ENCODE data around the gene TRNT1. TPM values are rescaled to one million over a fixed set of nuclear protein-coding genes. Genes with fewer than 3 reads are reported as not detected.

TRNT1 gene
- 10 to 100 TPM; 19.2 to 41.5 (median 28.2) TPM for total RNA-seq

DNA sequence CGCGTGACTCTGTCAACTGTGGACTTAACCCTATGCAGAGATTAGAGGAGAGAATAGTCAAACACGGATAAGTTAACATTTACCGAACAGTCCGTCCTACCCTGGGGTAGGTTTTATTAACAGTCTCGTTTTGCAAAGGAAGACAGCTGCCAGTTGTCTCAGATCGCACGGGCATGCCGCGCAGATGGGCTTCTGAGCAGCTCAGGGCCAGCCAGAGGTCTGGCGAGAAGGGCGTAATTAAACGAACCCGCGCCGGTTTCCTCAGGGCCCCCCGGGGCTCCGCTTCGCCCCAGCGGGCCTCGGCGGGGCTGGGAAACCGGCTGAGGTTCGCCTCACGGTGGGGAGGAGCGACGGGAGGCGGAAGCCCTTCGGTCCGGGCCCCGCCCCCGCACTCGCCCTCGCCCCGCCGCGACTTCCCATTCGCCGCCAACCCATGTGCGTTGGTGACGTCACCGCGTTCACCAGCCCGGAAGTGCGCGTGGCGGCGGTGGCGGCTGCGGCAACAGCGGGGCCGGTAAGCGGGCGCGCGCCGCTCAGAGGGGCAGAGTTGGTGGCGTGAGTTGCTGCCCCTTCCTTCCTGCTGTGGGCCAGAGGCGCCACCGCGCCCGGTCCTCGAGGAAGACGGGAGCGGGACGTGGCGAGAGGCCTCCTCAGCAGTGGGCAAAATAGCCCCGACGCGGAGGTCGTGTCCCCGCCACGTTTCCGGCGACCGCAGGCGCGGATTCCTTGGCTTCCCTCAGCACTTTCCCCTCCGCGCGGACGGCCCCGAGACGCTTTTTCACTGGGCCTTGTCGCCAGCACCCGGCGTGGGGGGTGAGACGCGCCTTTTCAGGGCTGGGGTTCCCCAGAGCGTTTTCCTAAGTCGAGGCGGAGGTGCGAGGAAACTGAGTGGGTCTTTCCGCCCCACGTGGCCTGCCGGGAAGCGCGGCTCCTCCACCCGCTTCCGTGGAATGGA lies at the start of gene TRNT1:
Gene TRNT1, plus strand, starts transcription at position 464 of the 955 bp plus-strand sequence. CDS start 2,101 bp downstream, outside the sequence.
- intact Hi-C loops (cut with DNase I): no loop called here
- peak; percentile 97 for DNase-seq
- no peak for TF ChIP-seq CTCF (IDR thresholded peaks at IDR 0.05)
- peak; percentile 55 to 89 for TF ChIP-seq POLR2A (IDR thresholded peaks at IDR 0.05)
- Histone ChIP-seq H3K36me3 (peaks cover 0 to 13% of the 10 kb centered on the region in 2 donors), H3K4me1 (peaks cover 12% of the 10 kb centered on the region in 2 donors), H3K4me3 (replicated peaks in 1 of 3) (peak within 1 kb of the TSS; percentile 73 to 87 (median 76)), H3K27me3 (no peaks in the 10 kb centered on the region), H3K9me3 (no peaks in the 10 kb centered on the region), H3K27ac (peak within 1 kb of the TSS; percentile 65 to 84 (median 79))
- WGBS, 2 donors: 1 to 2% methylated on average over 39 to 53 of the region's 100 CpGs

- TF ChIP-seq CTCF (IDR thresholded peaks at IDR 0.05) (no peak), POLR2A (IDR thresholded peaks at IDR 0.05) (no peak)
- Histone ChIP-seq H3K4me3 (replicated peaks in 1 of 3) (no peak overlapping the region), H3K36me3 (no peaks in the 10 kb centered on the region), H3K27me3 (no peaks in the 10 kb centered on the region), H3K9me3 (no peaks in the 10 kb centered on the region), H3K27ac (no peak overlapping the region), H3K4me1 (no peaks in the 10 kb centered on the region)
- intact Hi-C loops (cut with DNase I): no loop called here
- DNase-seq: no peak
- 70 to 71% methylated on average over 5 of the region's 5 CpGs for WGBS, 2 donors
Observed at GRCh38 chr3:3080309-3080708, 46.4 kb upstream of the TRNT1 start.

GRCh38 chr3:3081381-3082233 lies 45.1 kb upstream of the TRNT1 start:
- Histone ChIP-seq H3K36me3 (no peaks in the 10 kb centered on the region), H3K9me3 (no peaks in the 10 kb centered on the region), H3K27me3 (no peaks in the 10 kb centered on the region), H3K4me1 (no peaks in the 10 kb centered on the region), H3K4me3 (replicated peaks in 1 of 3) (no peak overlapping the region), H3K27ac (no peak overlapping the region)
- no peak for DNase-seq
- WGBS, 2 donors: 87 to 89% methylated on average over 9 of the region's 9 CpGs
- intact Hi-C loops (cut with DNase I): no loop called here
- TF ChIP-seq CTCF (IDR thresholded peaks at IDR 0.05): no peak
- no peak for TF ChIP-seq POLR2A (IDR thresholded peaks at IDR 0.05)

DNA sequence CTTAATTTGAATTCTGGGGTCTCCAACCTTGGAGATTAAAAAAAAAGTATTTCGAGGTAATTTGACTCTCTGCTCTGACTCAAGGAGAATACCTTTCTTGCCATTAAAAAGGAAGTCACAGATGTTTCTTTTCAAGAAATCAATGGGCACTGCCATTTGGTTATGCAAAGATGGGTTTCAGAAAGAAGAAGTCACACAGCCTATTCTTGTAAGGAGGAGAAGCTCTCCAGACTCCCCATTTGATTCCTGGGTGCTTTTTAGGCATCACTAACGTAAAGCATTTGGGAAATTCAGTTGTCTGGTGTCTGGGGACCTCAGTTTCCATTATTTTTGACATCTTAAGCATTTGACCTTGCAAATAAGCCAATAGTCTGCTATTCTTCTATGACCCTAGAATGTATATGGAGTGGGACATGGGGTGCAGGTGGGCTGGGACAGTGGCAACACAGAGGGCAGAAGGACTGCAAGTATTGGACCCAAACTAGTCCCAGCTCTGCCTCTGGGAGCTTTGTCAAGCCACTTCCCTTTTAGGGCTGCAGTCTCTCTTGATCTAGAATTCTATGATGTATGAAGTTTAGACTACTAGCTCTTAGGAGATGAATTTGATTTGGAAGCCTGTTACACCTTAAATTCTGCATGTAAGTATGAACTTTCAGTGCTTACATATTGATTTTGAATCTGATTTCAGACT lies 44.4 kb upstream of the TRNT1 start:
- no peaks in the 10 kb centered on the region for H3K9me3 ChIP-seq
- 77 to 80% methylated on average over 2 of the region's 2 CpGs for WGBS, 2 donors
- intact Hi-C loops (cut with DNase I): no loop called here

More for the DNA sequence above, 44.4 kb upstream of the TRNT1 start:
- Histone ChIP-seq H3K27me3 (no peaks in the 10 kb centered on the region), H3K4me3 (replicated peaks in 1 of 3) (no peak overlapping the region), H3K4me1 (no peaks in the 10 kb centered on the region), H3K27ac (no peak overlapping the region), H3K36me3 (no peaks in the 10 kb centered on the region)
- DNase-seq: no peak
- TF ChIP-seq CTCF (IDR thresholded peaks at IDR 0.05): no peak
- no peak for TF ChIP-seq POLR2A (IDR thresholded peaks at IDR 0.05)
